ENCODE data around the gene SLC41A1. TPM values are rescaled to one million over a fixed set of nuclear protein-coding genes. Genes with fewer than 3 reads are reported as not detected.

Gene SLC41A1
- total and polyA plus RNA-seq, 7 donors = 19.8 to 87.7 (median 54.1) TPM

DNA sequence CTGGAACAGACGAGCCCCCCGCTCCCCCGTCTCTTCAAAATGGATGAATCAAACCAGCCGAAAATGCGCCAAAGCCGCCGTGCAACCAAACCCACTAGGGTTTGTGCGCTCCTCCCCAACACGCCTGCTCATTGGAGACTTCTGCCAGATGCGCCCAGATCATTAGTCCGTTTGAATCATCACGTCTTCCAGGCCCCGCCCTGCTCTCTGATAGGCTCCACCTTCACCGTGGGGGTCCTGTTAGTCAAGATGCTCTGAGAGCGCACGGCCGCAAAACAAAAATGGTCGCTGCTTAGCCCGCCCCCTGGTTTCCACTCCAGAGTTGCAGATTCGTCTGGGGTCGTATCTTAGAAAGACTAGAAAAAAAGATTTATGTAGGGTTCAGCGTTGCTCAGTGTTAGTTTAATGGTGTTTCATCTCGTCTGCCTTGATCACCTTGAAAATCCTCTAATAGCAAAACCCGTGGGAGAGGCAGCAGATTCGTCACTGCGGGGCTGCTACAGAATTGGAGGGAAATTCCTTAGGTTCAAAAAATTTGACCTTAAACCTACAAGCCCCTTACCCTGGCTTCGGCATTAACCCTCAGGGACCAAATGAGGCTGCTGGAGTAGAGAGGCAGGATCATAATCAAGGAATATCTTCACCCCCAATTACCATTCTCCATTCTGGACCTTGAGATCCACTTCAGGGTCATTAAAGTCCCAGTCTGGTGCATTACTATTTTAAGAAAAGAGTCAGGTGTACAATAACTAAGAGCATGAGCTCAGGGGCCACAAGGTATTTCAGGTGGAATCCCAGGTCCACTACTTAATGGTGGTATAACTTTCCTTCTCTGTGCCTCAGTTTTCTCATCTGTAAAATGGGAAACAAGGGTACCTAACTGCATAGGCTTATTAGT, 62.6 kb downstream of the SLC41A1 start, which contains the start of gene NUCKS1:
Gene NUCKS1 (minus strand): TSS at position 45 of the 898 bp plus-strand sequence. CDS start 209 bp downstream, outside the sequence.
- 0 to 1% (median 1%) methylated on average over 27 of the region's 27 CpGs for WGBS, 3 donors
- intact Hi-C loops (cut with DNase I) = no loop called here
- Histone ChIP-seq H3K27ac (peak within 1 kb of the TSS; percentile 90), H3K4me3 (peak within 1 kb of the TSS; percentile 77), H3K4me1 (peaks cover 27% of the 10 kb centered on the region), H3K9me3 (no peaks in the 10 kb centered on the region), H3K27me3 (ENCODE audit: insufficient read depth in 3 of 3, low read length in 2 of 3) (no peaks in the 10 kb centered on the region), H3K36me3 (ENCODE audit: insufficient read depth in 1 of 2, low read depth in 1 of 2) (no peaks in the 10 kb centered on the region)
- TF ChIP-seq, protein P1, sequence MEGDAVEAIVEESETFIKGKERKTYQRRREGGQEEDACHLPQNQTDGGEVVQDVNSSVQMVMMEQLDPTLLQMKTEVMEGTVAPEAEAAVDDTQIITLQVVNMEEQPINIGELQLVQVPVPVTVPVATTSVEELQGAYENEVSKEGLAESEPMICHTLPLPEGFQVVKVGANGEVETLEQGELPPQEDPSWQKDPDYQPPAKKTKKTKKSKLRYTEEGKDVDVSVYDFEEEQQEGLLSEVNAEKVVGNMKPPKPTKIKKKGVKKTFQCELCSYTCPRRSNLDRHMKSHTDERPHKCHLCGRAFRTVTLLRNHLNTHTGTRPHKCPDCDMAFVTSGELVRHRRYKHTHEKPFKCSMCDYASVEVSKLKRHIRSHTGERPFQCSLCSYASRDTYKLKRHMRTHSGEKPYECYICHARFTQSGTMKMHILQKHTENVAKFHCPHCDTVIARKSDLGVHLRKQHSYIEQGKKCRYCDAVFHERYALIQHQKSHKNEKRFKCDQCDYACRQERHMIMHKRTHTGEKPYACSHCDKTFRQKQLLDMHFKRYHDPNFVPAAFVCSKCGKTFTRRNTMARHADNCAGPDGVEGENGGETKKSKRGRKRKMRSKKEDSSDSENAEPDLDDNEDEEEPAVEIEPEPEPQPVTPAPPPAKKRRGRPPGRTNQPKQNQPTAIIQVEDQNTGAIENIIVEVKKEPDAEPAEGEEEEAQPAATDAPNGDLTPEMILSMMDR (IDR thresholded peaks at IDR 0.05) = peak; percentile 23
- ATAC-seq = peak; percentile 86 to 88 (median 88)
- DNase-seq = peak; percentile 99

DNA sequence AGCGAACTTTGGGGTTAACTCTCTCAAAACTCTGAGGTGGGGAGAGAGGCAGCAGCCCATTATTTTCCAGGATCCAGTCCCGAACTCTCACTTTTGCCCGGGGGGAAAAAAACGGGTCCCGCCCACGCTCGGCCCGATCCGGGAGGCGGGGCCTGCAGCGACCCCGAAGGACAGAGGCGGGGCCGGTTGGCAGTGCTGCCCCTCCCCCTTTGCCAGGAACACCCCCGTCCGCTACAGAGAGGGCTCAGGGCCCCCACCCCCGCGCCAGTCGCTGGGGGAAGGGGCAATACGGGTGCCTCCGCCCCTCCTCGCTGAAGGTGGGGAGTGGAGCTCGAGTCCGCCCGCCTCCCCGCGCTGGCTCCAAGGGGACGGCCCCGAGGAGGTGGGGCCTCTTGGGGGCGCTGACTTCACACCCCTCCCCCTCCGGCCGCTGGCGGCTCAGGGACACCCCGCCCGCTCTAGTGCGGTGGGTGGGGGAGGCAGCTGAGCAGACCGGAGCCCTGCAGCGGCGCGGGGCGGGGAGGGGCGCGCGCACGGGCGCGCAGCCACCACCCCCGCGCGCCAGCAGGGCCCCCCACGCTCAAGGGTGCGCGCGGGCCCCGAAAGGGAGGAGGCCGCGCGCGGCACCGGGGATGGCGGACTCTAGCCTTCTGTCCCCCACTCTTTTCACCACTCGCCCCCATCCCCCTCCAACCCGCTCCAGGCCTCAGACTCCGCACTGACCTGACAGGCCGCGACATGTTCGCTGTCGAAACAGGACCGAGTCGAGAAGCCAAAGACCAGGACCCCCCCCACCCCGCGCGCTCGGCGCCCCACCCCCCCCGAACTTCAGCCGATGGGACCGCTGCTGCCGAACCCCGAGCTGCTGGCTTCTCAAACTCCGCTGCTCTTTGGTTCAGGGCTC, 63.5 kb downstream of the SLC41A1 start:
- H3K27ac ChIP-seq = peak overlapping the region; percentile 90
- peak overlapping the region; percentile 77 for H3K4me3 ChIP-seq
- H3K9me3 ChIP-seq = no peaks in the 10 kb centered on the region
- H3K36me3 ChIP-seq (ENCODE audit: insufficient read depth in 1 of 2, low read depth in 1 of 2) = no peaks in the 10 kb centered on the region
- peak; percentile 95 to 96 for DNase-seq
- intact Hi-C loops (cut with DNase I) = no loop called here
- WGBS, 3 donors = 0 to 1% (median 0%) methylated on average over 28 to 80 of the region's 81 CpGs
- H3K4me1 ChIP-seq = peaks cover 33% of the 10 kb centered on the region
- no peaks in the 10 kb centered on the region for H3K27me3 ChIP-seq (ENCODE audit: insufficient read depth in 3 of 3, low read length in 2 of 3)
- TF ChIP-seq, protein P1 (IDR thresholded peaks at IDR 0.05) = no peak
- peak; percentile 85 to 89 (median 87) for ATAC-seq

- H3K27me3 ChIP-seq (ENCODE audit: insufficient read depth in 3 of 3, low read length in 2 of 3) = no peaks in the 10 kb centered on the region
- H3K27ac ChIP-seq = peak overlapping the region; percentile 90
- WGBS, 3 donors = 1% methylated on average over 24 to 25 of the region's 25 CpGs
- TF ChIP-seq, protein P1 (IDR thresholded peaks at IDR 0.05) = no peak
- ATAC-seq (peak; percentile 63 to 75 (median 65)), DNase-seq (no peak)
- intact Hi-C loops (cut with DNase I) = no loop called here
- peak overlapping the region; percentile 77 for H3K4me3 ChIP-seq
- H3K36me3 ChIP-seq (ENCODE audit: insufficient read depth in 1 of 2, low read depth in 1 of 2) = no peaks in the 10 kb centered on the region
- no peaks in the 10 kb centered on the region for H3K9me3 ChIP-seq
- peaks cover 39% of the 10 kb centered on the region for H3K4me1 ChIP-seq
Measured at GRCh38 chr1:205748403-205749233, 64.4 kb downstream of the SLC41A1 start.

DNA sequence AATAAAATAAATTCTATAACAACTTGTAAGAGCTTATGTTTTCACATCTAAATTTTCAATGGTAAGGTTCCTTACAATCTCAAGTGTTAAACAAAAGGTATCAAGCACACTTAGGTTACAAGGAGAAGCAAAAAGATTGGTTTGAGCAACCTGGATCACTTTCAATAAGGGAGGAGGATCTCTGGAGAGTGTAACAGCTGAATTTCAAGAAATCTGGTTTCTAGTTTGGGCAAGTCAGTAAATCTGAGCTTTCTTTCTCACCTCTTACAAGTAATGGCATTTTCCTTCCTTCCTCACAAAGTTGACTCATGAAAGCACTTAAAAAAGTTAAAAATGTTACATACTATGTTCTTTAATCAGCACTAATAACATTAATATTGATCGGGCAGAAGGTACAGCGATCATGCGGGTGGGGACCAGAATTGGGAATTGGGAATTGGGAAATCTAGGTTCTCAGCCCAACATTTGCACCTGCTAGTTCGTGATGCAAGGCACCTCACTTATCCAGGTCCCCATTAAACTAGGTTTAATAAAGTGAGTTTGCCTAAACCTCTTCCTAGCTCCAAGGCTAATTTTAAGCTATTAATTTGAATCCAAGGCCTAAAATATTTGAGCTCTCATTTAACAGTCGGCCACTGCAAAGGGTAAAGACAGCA, 66.1 kb downstream of the SLC41A1 start:
- Histone ChIP-seq H3K4me1 (peaks cover 48% of the 10 kb centered on the region), H3K36me3 (ENCODE audit: insufficient read depth in 1 of 2, low read depth in 1 of 2) (no peaks in the 10 kb centered on the region), H3K27ac (no peak overlapping the region), H3K4me3 (peak overlapping the region; percentile 77), H3K9me3 (no peaks in the 10 kb centered on the region), H3K27me3 (ENCODE audit: insufficient read depth in 3 of 3, low read length in 2 of 3) (no peaks in the 10 kb centered on the region)
- ATAC-seq (no peak), DNase-seq (no peak)
- WGBS, 3 donors = 48 to 57% (median 49%) methylated on average over 5 of the region's 5 CpGs
- intact Hi-C loops (cut with DNase I) = no loop called here
- TF ChIP-seq, protein P1 (IDR thresholded peaks at IDR 0.05) = no peak
